Mesenchymal stem cell (in vitro differentiated cells and primary cell): ENCODE data around the gene EFCC1.

Experiments used
- DNase-seq: peaks from one replicate; pipeline ENCODE4 v3.0.0-alpha.2; 2013
- H2AFZ ChIP-seq: one replicate; pipeline ENCODE4 v1.6.1; 2013; ENCODE audit warnings: low read depth, mild to moderate bottlenecking, control low read depth, inconsistent platforms, low read length, moderate library complexity
- H2AK5ac ChIP-seq: 2 replicates; pipeline ENCODE4 v1.6.1; 2013; ENCODE audit warnings: low read length, moderate library complexity, mild to moderate bottlenecking, inconsistent platforms; ENCODE audit not compliant: severe bottlenecking
- H2BK120ac ChIP-seq: one replicate; pipeline ENCODE4 v1.6.1; 2013; ENCODE audit warnings: low read depth, mild to moderate bottlenecking, inconsistent platforms, low read length, moderate library complexity
- H2BK12ac ChIP-seq, 2 experiments: one replicate each; pipeline ENCODE4 v1.6.1; 2013; ENCODE audit warnings: inconsistent platforms in 2 of 2, low read length in 2 of 2, mild to moderate bottlenecking in 2 of 2, moderate library complexity in 2 of 2, control low read depth in 1 of 2
- H2BK15ac ChIP-seq: one replicate; pipeline ENCODE4 v1.6.1; 2013; ENCODE audit warnings: mild to moderate bottlenecking, low read depth, inconsistent platforms; ENCODE audit not compliant: poor library complexity, severe bottlenecking
- H2BK5ac ChIP-seq: 2 replicates; pipeline ENCODE4 v1.6.1; 2013; ENCODE audit warnings: low read depth, mild to moderate bottlenecking, low read length, control low read depth, inconsistent platforms; ENCODE audit not compliant: poor library complexity, severe bottlenecking
- H3K14ac ChIP-seq, 2 experiments: one replicate each; pipeline ENCODE4 v1.6.1; 2013; ENCODE audit warnings: inconsistent platforms in 2 of 2, low read length in 2 of 2, control low read depth in 1 of 2, mild to moderate bottlenecking in 1 of 2, moderate library complexity in 1 of 2
- H3K18ac ChIP-seq, 2 experiments: one replicate each; pipeline ENCODE4 v1.6.1; 2013; ENCODE audit warnings: inconsistent platforms in 2 of 2, low read length in 2 of 2, control low read depth in 1 of 2, low read depth in 1 of 2, mild to moderate bottlenecking in 1 of 2
- H3K23ac ChIP-seq, 2 experiments: one replicate each; pipeline ENCODE4 v1.6.1; 2013; ENCODE audit warnings: inconsistent platforms in 2 of 2, low read length in 2 of 2, mild to moderate bottlenecking in 2 of 2, moderate library complexity in 2 of 2, control low read depth in 1 of 2
- H3K27ac ChIP-seq: 2 replicates; pipeline ENCODE4 v1.5.1; 2013; ENCODE audit warnings: mild to moderate bottlenecking, moderate library complexity, low read length, control low read depth, inconsistent platforms; ENCODE audit not compliant: poor library complexity, severe bottlenecking
- H3K27me3 ChIP-seq, 2 experiments: 2 replicates each; pipeline versions ENCODE4 v1.6.1 to v1.7.0; 2013; ENCODE audit warnings: low read length in 2 of 2, mild to moderate bottlenecking in 2 of 2, moderate library complexity in 2 of 2, control low read depth in 1 of 2, inconsistent platforms in 1 of 2; ENCODE audit not compliant: control insufficient read depth in 1 of 2, insufficient read depth in 1 of 2
- H3K36me3 ChIP-seq, 2 experiments: 2 replicates each; pipeline versions ENCODE4 v1.6.1 to v1.7.0; 2013; ENCODE audit warnings: low read length in 2 of 2, control low read depth in 1 of 2, inconsistent platforms in 1 of 2, low read depth in 1 of 2, mild to moderate bottlenecking in 1 of 2; ENCODE audit not compliant: insufficient read depth in 2 of 2, control insufficient read depth in 1 of 2
- H3K4ac ChIP-seq, 2 experiments: one replicate each; pipeline ENCODE4 v1.6.1; 2013; ENCODE audit warnings: inconsistent platforms in 2 of 2, low read length in 2 of 2, mild to moderate bottlenecking in 2 of 2, moderate library complexity in 2 of 2, control low read depth in 1 of 2, low read depth in 1 of 2
- H3K4me1 ChIP-seq: 2 replicates; pipeline ENCODE4 v1.6.1; 2013; ENCODE audit warnings: low read depth, low read length, control low read depth; ENCODE audit not compliant: control insufficient read depth, insufficient read depth
- H3K4me2 ChIP-seq: 2 replicates; pipeline ENCODE4 v1.6.1; 2013; ENCODE audit warnings: low read length, mild to moderate bottlenecking, inconsistent platforms; ENCODE audit not compliant: poor library complexity, severe bottlenecking
- H3K4me3 ChIP-seq, 2 experiments: 2 replicates each; pipeline versions ENCODE4 v1.5.1 to v1.7.0; 2013; ENCODE audit warnings: low read length in 2 of 2, mild to moderate bottlenecking in 2 of 2, control low read depth in 1 of 2, low read depth in 1 of 2; ENCODE audit not compliant: insufficient read depth in 1 of 2
- H3K79me1 ChIP-seq: replicated peaks from 2 replicates; pipeline ENCODE4 v1.6.1; 2013; ENCODE audit warnings: mild to moderate bottlenecking, control low read depth, low read length, inconsistent platforms; ENCODE audit not compliant: poor library complexity, severe bottlenecking
- H3K9ac ChIP-seq: 2 replicates; pipeline ENCODE4 v1.7.0; 2013; ENCODE audit warnings: mild to moderate bottlenecking, low read length, moderate library complexity
- H3K9me3 ChIP-seq: 2 replicates; pipeline ENCODE4 v1.7.0; 2013; ENCODE audit warnings: mild to moderate bottlenecking, low read length; ENCODE audit not compliant: control insufficient read depth
- H4K8ac ChIP-seq: one replicate; pipeline ENCODE4 v1.6.1; 2013; ENCODE audit warnings: inconsistent platforms, mild to moderate bottlenecking, low read length, moderate library complexity
- H4K91ac ChIP-seq: one replicate; pipeline ENCODE4 v1.6.1; 2013; ENCODE audit warnings: mild to moderate bottlenecking, low read length, inconsistent platforms
- WGBS: methylation state at CpG from one replicate; pipeline ENCODE4 v1.1.7; 2013; ENCODE audit warnings: mixed read lengths; 5-methylcytosine and 5-hydroxymethylcytosine counted together

Gene EFCC1

GRCh38 chr3:128999102-128999501 is 2.0 kb upstream of the EFCC1 start:
- no peak overlapping the region for H3K4ac ChIP-seq
- H2AK5ac ChIP-seq = no peak overlapping the region
- no peak overlapping the region for H2BK5ac ChIP-seq
- H2BK15ac ChIP-seq = no peak overlapping the region
- H3K9ac ChIP-seq = no peak overlapping the region
- no peak overlapping the region for H2AFZ ChIP-seq
- no peak overlapping the region for H3K27ac ChIP-seq
- H2BK120ac ChIP-seq = no peak overlapping the region
- H3K79me1 ChIP-seq = no peaks in the 10 kb centered on the region
- H3K14ac ChIP-seq = no peak overlapping the region
- H3K4me3 ChIP-seq = no peak overlapping the region
- H3K4me1 ChIP-seq = peaks cover 16% of the 10 kb centered on the region
- H3K23ac ChIP-seq = no peak overlapping the region
- no peak overlapping the region for H4K91ac ChIP-seq
- no peak overlapping the region for H4K8ac ChIP-seq
- no peak for DNase-seq
- no peak overlapping the region for H2BK12ac ChIP-seq
- no peaks in the 10 kb centered on the region for H3K36me3 ChIP-seq
- H3K27me3 ChIP-seq = peaks cover 79 to 95% of the 10 kb centered on the region in 2 experiments
- 64% methylated on average over 3 of the region's 5 CpGs for WGBS
- H3K4me2 ChIP-seq = no peak overlapping the region
- no peaks in the 10 kb centered on the region for H3K9me3 ChIP-seq
- H3K18ac ChIP-seq = no peak overlapping the region

DNA sequence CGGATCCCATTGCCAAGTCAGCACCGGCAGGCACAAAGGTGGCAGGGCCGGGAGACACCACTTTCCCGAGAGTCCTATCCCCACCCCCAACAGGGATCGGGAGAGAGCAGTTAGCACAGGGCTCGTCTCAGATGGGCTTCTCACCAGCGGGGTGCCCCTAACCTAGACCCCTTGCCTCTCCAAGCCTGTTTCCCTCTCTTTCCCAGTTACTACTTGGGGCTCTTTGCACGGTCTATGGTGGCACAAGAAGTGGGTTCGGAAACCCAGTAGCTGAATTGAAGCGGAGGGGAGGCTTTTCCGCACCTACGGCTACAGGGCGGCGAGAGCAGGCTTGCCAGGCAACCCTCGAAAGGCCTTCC is 383 bp upstream of the EFCC1 start:
- WGBS = 16% methylated on average over 15 of the region's 15 CpGs
- no peak overlapping the region for H3K14ac ChIP-seq
- H3K36me3 ChIP-seq = no peaks in the 10 kb centered on the region
- H4K8ac ChIP-seq = no peak overlapping the region
- no peak overlapping the region for H2BK5ac ChIP-seq
- H3K27me3 ChIP-seq = peaks cover 72 to 94% of the 10 kb centered on the region in 2 experiments
- no peak overlapping the region for H2AK5ac ChIP-seq
- no peaks in the 10 kb centered on the region for H3K79me1 ChIP-seq
- H3K23ac ChIP-seq = no peak overlapping the region
- H3K4me1 ChIP-seq = peaks cover 16% of the 10 kb centered on the region
- no peak for DNase-seq
- H2BK15ac ChIP-seq = peak overlapping the region; percentile 55
- peak overlapping the region in 1 of 2 experiments; percentile 28 for H3K18ac ChIP-seq
- peak overlapping the region; percentile 29 for H2AFZ ChIP-seq
- H2BK12ac ChIP-seq = peak overlapping the region in 1 of 2 experiments; percentile 84
- H3K4me3 ChIP-seq = peak overlapping the region; percentile 4 to 61
- H3K4ac ChIP-seq = peak overlapping the region in 1 of 2 experiments; percentile 4
- H3K9me3 ChIP-seq = no peaks in the 10 kb centered on the region
- no peak overlapping the region for H4K91ac ChIP-seq
- H2BK120ac ChIP-seq = no peak overlapping the region
- H3K4me2 ChIP-seq = no peak overlapping the region
- no peak overlapping the region for H3K27ac ChIP-seq
- peak overlapping the region; percentile 7 for H3K9ac ChIP-seq

DNA sequence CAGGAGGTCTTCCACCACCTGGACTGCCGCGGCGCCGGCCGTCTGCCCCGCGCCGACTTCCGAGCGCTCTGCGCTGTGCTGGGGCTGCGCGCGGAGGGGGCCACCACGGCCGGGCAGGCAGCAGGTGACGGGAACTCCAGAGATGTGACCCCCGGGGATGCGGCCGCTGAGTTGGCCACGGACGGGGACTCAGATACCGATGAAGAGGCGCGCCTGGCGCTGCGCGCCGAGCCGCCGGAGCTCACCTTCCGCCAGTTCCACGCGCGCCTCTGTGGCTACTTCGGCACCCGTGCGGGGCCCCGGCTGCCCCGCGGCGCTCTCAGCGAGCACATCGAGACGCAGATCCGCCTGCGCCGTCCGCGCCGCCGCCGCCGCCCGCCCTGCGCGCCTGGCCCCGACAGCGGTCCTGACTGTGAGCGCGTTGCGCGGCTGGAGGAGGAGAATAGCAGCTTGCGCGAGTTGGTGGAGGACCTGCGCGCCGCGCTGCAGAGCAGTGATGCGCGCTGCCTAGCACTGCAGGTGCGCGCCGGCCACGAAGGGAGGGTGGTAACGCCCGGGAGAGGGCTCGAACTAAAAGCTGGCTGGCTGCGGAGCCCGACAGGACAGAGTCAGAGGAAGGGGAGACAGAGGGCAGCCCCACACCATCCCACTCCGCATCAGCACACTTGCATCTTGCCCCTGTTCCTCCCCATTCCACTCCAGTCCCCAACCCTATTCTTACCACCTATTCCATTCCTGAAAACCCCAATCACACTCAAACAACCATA is 885 bp downstream of the EFCC1 start:
- H3K27me3 ChIP-seq = peaks cover 69 to 94% of the 10 kb centered on the region in 2 experiments
- H3K36me3 ChIP-seq = no peaks in the 10 kb centered on the region

DNA sequence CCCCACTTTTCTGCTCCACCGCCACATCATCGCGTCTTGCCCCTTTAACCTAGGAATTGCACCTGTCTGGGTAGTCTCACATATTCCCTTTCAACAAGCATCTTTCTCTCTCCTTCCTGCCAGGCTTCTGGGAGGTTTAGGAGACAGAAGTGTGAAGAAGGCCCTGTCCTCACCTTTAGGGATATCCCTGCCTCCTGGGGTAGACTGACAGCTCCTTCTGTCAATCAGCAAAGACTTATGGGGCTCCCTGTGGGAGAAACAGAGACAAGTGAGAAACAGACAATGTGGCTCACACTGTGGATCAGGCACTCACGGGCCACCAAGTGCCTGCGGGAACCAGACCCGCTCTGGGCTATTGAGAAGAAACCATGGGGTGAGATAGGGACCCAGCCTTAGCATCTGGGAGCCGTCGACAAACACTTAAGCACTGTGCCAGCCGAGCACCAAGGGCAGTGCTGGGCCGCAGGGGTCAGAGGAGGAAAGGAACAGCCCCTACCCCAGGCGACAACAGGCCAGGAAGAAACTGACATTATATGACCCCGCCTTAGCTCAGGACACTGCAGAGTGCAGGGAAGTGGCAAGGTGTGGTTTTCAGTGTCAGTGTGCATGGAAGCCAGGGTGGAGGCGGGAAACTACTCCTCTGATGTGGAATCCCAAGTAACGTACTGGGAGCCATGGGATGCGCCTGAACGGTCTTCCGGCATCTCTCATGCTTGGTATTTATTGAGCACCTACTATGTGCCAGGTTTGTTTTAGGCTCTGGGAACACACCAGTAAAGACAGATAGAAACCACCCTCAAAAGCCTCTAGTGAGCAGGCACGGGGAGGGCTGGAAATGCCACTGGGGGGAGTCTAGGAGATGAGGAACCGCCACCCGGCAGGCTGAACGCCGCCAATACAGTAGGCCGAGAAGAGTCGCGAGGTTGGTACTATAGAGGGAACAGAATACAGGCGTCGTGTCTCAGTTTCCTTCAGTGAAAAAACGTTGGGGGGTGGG is 1.8 kb downstream of the EFCC1 start:
- Histone ChIP-seq H3K36me3 (no peaks in the 10 kb centered on the region), H3K4ac (no peak overlapping the region), H2BK120ac (no peak overlapping the region), H2BK15ac (no peak overlapping the region), H3K27me3 (peaks cover 77 to 94% of the 10 kb centered on the region in 2 experiments), H4K8ac (no peak overlapping the region), H2BK12ac (no peak overlapping the region), H3K14ac (no peak overlapping the region), H3K4me2 (no peak overlapping the region), H3K4me1 (peaks cover 16% of the 10 kb centered on the region), H3K9ac (no peak overlapping the region), H3K79me1 (no peaks in the 10 kb centered on the region), H2AK5ac (no peak overlapping the region), H3K9me3 (no peaks in the 10 kb centered on the region), H4K91ac (no peak overlapping the region), H3K27ac (no peak overlapping the region), H2AFZ (no peak overlapping the region), H3K18ac (no peak overlapping the region), H3K4me3 (no peak overlapping the region), H3K23ac (no peak overlapping the region), H2BK5ac (no peak overlapping the region)
- no peak for DNase-seq
- 49% methylated on average over 28 of the region's 28 CpGs for WGBS

More for the DNA sequence above, 885 bp downstream of the EFCC1 start:
- peaks cover 16% of the 10 kb centered on the region for H3K4me1 ChIP-seq
- peak overlapping the region in 1 of 2 experiments; percentile 11 for H2BK12ac ChIP-seq
- no peaks in the 10 kb centered on the region for H3K9me3 ChIP-seq
- peak overlapping the region; percentile 51 for H3K4me2 ChIP-seq
- H2AK5ac ChIP-seq = no peak overlapping the region
- no peak overlapping the region for H4K91ac ChIP-seq
- peak; percentile 45 for DNase-seq
- no peak overlapping the region for H2BK15ac ChIP-seq
- no peak overlapping the region for H2BK120ac ChIP-seq
- H3K4me3 ChIP-seq = peak overlapping the region in 1 of 2 experiments; percentile 61
- H3K14ac ChIP-seq = no peak overlapping the region
- no peaks in the 10 kb centered on the region for H3K79me1 ChIP-seq
- WGBS = 2% methylated on average over 73 of the region's 81 CpGs
- H2AFZ ChIP-seq = no peak overlapping the region
- H3K4ac ChIP-seq = no peak overlapping the region
- H2BK5ac ChIP-seq = no peak overlapping the region
- H3K9ac ChIP-seq = no peak overlapping the region
- H4K8ac ChIP-seq = no peak overlapping the region
- H3K18ac ChIP-seq = no peak overlapping the region
- H3K27ac ChIP-seq = no peak overlapping the region
- no peak overlapping the region for H3K23ac ChIP-seq
